NCI-H526 treated with DMSO at 0.1 percent for 48 hours (cell line): ENCODE results near the gene CLCN2.

ENCODE experiments used
- DNase-seq: peaks from one replicate; lab custom pipeline; 2025; lab: John Stamatoyannopoulos, UW

Gene CLCN2

DNA sequence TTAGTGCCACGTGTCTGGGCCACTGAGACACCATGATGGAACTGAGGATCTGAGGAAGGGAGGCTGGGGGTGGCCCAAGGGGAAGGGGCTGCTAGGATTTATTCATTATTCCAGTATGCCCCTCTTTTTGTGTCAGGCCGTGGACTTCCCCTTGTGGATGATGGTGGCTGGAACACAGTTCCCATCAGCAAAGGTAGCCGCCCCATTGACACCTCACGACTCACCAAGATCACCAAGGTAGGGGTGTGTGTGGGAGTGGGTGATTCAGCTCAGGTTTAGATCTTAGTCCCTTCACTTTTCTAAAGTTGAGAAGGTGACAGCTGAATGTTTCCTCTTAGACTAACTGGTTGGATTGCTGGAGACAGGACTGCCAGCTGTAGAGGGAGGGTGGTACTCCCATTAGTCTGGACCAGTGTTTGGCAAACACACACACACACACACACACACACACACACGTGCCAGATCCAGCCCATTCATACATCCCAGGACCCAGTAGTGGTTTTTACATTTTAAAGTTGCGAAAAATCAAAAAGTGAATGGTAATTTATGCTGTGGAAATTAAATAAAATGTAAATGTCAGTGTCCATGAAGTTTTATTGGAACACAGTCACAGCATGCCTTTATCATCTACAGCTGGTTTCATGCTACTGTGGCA lies 35.6 kb downstream of the CLCN2 start:
- no peak for DNase-seq

DNA sequence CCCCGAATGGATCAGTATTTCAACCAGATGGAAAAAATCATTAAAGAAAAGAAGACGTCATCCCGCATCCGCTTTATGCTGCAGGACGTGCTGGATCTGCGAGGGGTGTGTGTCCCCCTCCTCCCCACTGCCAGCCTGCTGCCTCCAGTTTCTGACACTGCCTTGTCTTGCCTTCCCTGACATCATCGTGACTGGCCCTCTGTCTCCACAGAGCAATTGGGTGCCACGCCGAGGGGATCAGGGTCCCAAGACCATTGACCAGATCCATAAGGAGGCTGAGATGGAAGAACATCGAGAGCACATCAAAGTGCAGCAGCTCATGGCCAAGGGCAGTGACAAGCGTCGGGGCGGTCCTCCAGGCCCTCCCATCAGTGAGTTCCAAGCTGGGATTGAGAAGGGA lies 36.1 kb downstream of the CLCN2 start:
- no peak for DNase-seq

DNA sequence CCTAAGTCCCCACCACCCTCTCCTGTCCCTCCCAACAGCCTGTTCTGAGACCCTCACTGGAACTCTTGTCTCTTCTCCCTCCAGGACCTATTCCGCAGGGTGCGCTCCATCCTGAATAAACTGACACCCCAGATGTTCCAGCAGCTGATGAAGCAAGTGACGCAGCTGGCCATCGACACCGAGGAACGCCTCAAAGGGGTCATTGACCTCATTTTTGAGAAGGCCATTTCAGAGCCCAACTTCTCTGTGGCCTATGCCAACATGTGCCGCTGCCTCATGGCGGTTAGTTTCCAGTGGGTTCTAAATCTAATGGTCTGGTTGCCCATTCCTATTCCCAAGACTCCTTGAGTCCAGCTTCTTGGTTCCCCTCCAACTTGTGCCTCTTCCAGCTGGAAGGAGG lies 37.7 kb downstream of the CLCN2 start:
- no peak for DNase-seq

DNA sequence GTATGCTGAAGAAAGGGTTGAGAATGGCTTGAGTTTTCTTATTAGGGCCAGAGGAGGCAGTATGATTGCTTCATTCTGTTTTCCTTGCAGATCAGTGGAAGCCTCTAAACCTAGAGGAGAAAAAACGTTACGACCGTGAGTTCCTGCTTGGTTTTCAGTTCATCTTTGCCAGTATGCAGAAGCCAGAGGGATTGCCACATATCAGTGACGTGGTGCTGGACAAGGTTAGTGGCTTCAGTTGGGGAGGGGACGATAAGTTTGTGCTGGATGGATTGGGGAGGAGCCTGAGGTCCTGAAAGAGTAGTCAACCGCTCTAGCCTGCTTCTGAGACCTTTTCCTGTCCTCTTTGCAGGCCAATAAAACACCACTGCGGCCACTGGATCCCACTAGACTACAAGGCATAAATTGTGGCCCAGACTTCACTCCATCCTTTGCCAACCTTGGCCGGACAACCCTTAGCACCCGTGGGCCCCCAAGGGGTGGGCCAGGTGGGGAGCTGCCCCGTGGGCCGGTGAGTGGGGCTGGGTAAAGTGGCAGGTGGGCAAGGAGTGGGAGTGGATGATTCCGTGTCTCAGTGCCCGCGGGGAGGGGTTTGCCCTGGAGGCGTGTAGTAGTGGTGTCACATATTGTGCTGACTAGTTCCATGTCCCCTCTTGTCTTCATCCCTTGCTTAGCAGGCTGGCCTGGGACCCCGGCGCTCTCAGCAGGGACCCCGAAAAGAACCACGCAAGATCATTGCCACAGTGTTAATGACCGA lies 38.5 kb downstream of the CLCN2 start:
- DNase-seq, result no peak

DNA sequence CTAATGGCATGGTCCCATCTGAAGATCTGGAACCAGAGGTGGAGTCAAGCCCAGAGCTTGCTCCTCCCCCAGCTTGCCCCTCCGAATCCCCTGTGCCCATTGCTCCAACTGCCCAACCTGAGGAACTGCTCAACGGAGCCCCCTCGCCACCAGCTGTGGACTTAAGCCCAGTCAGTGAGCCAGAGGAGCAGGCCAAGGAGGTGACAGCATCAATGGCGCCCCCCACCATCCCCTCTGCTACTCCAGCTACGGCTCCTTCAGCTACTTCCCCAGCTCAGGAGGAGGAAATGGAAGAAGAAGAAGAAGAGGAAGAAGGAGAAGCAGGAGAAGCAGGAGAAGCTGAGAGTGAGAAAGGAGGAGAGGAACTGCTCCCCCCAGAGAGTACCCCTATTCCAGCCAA lies 39.7 kb downstream of the CLCN2 start:
- no peak for DNase-seq

DNA sequence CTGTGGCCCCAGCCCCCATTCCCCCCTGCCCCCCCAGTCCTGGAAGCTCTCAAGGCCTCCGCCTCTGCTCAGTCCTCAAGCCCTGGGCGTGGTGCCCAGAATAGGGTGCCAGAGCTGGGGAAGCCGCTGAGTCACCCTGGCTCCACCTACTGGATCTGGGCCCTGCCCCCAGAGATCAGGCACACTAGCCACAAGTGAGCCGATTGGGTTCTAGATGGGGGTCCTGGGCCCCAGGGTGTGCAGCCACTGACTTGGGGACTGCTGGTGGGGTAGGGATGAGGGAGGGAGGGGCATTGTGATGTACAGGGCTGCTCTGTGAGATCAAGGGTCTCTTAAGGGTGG lies 41.3 kb downstream of the CLCN2 start:
- DNase-seq, result no peak

DNA sequence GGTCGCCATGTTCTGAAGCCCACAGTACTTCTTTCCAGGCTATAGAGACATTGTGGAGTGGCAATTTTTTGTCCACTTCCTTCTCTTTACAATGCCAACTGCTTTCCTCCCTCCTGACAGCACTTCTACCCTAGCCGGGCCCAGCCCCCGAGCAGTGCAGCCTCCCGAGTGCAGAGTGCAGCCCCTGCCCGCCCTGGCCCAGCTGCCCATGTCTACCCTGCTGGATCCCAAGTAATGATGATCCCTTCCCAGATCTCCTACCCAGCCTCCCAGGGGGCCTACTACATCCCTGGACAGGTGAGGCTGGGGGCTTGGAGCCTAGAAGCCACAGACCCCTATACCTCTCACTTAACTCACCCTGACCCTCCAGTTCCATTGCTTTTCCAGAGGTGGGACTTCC lies 44.2 kb downstream of the CLCN2 start:
- no peak for DNase-seq

DNA sequence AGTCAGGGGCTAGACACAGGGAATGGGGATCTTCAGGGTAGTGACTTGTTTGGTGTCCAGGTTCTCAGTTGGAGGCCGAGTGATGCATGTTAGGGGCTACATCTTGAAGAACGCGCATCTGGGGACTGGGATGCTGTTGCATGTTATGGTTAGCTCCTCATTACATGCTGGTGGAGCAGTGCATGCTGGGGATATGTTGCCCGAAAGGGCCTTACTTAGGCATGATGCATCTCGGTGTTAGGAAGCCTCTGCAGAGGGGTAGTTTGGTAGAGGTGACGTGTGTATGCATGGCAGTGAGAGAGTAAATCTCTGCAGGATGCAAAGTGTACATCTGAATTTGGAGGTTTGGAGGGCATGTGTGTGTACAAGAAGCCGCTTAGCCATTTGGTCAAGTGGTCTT lies 44.6 kb downstream of the CLCN2 start:
- DNase-seq, result no peak

DNA sequence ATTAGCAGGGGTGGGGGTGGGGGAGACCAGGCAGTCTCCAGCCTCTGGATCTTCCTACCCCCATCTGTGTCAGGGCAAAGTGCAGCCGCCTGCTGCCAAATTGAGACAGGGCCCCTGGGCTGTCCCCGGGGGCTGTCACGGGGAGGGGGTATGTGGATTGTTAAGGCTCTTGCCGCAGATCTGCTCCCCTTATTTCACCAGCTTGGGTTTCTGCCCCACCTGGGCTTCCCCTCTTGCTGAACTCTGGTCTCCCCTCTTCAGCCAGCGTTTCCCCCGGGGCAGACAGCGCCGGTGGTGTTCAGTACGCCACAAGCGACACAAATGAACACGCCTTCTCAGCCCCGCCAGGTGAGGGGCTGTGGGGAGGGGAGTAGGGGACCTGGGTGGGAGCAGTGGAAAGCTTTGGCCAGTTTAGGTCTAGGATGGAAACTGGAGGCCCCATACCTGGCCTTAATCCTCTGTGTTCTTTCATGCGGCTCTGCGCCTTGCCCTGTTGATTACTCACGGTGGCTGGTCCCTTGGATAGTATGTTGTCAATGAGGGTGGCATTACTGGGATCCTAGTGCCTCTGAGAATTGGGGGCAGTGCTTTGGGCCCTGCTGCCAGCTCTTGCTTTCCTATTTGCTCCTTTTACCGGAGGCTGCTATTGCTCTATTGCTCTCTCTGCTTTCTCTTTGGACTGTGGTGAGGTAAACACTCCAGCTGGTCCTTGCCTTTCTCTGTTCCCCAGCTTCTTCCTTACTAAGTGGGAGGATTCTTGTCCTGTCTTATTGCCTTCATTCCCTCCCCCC lies 45.3 kb downstream of the CLCN2 start:
- DNase-seq, result no peak

DNA sequence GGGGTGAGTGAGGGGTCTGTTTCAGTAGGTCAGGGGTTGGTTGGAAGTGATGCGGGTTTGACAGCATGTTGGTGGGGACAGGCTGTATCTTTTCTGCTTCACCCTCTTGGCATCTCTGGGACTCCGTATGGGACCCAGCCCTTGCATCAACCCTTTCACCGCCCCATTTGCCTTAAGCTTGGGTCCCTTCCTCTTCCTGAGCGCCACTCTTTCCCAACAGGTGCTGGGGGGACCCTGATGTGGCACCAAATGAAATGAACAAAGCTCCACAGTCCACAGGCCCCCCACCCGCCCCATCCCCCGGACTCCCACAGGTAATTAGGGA lies 45.9 kb downstream of the CLCN2 start:
- no peak for DNase-seq

DNA sequence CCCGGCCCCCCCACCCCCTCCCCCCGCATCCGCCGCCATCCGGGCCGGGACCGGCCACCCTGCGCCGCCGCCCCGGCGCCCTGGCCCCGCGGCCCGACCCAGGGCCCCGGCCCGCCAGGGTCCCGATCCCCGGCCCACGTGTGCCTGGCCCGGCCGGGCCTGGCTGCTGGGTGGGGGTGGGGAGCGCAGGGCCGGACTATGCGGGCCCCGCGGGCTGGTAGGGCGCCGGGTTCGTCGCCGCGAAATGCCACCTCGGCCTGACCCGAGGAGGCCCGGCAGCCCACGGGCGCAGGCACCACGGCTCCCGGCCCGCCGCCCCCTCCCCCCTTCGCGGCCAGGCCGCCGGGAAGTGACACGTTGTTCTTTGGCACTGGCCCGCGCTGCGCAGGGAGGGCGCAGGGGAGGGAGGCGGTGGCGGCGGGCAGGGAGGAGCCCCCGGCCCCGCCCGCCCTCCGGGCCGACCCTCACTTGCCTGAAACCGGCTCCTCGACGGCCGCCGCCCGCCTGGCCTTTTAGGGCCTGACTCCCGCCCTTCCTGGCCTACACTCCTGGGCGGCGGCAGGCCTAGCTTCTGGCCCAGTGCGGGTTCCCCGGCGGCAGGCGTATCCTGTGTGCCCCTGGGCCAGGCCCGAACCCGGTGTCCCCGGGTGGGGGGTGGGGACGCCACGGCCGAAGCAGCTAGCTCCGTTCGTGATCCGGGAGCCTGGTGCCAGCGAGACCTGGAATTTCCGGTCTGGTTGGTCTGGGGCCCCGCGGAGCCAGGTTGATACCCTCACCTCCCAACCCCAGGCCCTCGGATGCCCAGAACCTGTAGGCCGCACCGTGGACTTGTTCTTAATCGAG lies 46.5 kb downstream of the CLCN2 start:
- DNase-seq, result no peak

DNA sequence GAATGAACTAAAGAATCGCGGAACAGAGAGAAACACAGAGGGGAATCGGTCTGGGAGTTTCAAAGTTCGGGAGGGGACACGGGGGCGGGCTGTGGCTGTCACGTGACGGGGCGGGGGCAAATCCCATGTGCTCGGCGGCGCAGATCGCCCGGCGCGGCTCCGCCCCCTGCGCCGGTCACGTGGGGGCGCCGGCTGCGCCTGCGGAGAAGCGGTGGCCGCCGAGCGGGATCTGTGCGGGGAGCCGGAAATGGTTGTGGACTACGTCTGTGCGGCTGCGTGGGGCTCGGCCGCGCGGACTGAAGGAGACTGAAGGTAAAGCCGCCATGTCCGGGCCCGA lies 47.1 kb downstream of the CLCN2 start, which contains the start of gene EIF4G1:
EIF4G1 (plus strand) TSS at position 244 of the 337 bp plus-strand sequence. CDS start 1,191 bp downstream, outside the sequence.
- DNase-seq, result peak; percentile 74

DNA sequence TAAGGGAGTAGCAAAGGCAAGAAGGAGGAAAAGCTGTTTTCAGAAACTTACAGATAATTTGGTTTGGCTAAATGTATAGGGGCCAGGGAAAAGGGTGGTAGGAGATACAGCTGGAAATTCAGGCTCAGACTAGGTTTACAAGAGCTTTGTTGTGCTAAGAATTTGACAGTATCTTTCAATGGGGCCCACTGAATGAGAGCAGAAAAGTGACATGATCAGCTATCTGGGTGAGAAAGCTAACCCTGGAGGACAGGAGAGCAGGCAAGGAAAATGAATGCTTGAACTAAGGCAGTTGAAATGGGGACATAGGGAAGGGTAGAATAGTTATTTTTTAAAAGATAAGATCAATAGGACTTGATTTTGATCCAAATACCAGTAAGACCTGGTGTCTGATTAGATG lies 49.8 kb downstream of the CLCN2 start:
- no peak for DNase-seq

DNA sequence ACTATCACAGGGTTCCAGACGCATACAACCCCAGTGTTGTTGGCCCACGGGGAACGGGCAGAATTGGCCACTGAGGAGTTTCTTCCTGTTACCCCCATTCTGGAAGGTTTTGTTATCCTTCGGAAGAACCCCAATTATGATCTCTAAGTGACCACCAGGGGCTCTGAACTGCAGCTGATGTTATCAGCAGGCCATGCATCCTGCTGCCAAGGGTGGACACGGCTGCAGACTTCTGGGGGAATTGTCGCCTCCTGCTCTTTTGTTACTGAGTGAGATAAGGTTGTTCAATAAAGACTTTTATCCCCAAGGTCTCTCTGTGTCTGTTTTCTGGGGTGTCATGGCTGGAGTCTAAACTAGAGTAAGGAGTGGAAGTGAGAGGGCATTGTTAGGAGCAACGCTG lies 52.7 kb downstream of the CLCN2 start:
- DNase-seq, result no peak

DNA sequence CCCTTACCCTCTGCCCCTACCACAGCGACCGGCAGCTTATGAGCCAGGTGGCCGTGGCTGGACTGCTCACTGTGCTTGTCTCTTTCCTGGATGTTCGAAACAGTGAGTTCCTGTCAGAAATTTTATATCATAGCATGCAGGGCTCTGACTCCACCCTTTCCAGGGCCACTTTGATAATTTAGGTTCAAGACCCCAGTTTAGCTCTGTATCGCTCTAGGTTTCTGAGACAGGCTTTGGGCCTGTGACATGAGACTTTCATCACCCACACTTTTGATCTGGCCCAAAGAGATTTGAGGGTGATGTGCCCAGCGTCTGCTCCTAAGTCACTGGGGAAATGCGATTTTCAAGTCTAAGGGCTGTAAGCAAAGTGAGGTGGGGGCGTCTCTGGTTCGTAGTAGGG lies 53.5 kb downstream of the CLCN2 start:
- DNase-seq, result no peak

DNA sequence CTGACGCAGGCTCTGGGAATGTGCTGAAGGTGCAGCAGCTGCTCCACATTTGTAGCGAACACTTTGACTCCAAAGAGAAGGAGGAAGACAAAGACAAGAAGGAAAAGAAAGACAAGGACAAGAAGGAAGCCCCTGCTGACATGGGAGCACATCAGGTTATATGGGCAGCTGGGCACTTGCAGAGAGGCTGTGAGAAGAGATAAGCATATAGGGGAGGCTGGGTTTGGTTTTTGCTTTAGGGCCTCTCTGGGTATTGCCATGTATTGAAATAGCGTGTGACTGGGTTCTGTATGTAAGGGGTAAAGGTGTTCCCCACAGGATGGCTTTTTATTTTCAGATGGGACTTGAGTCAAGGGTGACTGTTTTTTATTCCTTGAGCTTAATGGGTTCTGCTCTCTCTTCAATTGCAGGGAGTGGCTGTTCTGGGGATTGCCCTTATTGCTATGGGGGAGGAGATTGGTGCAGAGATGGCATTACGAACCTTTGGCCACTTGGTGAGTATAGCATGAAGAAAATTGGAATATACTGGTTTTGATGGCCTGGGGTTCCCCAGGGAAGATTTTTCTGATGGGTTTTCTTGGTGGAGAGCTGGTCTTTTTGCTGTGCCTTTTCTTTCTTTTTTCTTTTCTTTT lies 54.9 kb downstream of the CLCN2 start:
- DNase-seq, result no peak

DNA sequence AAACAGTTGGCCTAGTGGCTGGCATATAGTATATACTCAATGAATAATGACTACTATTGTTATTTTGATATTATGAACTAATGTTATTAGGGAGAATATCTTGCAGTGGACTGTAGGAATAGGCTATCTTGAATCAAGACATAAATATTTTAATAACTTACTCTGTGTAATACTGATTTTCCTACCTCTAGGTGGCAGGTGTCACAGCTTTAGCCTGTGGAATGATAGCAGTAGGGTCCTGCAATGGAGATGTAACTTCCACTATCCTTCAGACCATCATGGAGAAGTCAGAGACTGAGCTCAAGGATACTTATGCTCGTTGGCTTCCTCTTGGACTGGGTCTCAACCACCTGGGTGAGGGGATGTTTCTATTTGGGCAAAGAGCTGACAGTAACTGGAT lies 55.8 kb downstream of the CLCN2 start:
- no peak for DNase-seq

DNA sequence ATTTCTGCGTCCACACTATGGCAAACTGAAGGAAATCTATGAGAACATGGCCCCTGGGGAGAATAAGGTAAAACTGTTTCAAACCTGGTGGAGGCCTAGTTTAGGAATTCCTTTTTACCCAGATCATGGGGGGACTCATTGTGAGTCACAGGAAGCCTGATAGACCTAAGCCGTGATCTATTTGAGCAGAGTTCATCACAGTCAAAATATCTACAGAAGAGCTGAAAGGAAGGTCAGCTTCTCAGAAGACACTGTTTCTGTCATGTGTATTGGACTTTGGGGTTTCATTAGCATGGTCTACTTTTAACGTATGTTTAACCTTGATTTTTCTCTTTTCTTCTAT lies 61.1 kb downstream of the CLCN2 start:
- no peak for DNase-seq

DNA sequence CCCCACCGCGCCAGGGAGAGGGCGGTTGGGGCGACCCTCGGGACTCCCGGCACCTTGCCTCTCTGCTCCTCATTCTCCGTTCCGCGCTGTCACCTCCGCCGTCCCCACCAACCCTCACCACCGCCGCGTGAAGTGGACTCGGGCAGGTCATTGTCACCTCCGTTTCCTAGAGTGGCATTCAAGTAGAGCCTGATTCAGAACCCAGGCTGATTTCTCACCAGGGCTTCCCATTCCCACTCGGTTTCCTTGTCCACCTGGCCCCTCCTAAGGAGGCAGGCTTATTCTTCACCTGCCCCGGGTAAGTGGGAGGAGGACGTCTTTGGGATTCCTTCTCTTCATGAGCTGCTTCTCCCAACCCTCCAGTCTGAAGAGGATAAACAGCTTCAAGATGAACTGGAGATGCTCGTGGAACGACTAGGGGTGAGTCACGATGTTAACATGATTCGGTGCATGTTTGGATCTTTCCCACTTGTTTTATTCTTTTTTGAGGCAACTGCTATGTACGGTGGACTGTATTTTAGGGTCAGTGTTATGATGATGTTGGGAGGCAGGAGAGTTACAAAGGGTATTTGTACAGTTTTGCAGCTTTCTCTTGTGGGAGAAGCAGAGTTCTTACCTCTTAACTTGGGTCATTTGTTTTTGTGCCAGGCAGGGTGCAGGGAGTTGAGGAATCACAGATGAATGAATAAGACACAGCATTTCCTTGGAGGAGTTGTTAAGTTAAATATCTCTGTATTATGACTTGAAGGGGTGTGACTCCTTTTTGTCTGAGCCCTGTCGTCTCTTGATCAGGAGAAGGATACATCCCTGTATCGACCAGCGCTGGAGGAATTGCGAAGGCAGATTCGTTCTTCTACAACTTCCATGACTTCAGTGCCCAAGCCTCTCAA lies 61.7 kb downstream of the CLCN2 start:
- no peak for DNase-seq

DNA sequence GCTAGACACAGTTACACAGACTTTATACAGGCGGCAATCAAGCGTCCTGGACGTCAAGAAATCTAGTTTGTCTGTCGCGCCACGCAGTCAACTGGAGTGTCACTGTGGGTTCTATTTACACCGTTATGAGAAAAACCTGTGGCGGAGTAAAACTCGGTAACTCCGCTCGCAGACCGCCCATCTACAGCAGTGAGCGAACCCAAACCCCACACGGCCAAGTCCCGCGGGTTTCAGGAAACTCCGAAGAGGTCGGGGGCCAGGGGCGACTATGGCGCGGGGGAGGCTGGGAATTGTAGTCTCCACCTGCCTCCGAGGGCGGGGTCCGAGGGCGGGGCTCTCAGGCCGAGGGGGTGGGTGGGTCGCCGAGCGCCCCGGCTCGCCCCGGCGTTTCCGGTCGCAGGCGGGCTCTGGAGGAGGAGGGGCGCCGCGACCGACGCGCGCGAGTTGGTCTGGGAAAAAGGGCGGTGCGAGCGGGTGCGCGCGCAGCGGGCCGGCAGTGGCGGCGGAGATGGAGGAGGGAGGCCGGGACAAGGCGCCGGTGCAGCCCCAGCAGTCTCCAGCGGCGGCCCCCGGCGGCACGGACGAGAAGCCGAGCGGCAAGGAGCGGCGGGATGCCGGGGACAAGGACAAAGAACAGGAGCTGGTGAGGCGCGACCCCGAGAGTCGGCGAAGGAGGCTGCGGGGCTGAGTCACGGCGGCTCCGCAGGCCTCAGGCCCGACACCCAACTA lies 62.5 kb downstream of the CLCN2 start, which contains the start of gene PSMD2:
PSMD2 (plus strand) TSS at position 483 of the 729 bp plus-strand sequence; CDS start at position 509, 26 bp downstream.
- peak; percentile 86 for DNase-seq
